ENCODE measurements around the gene DPH6.

DNA sequence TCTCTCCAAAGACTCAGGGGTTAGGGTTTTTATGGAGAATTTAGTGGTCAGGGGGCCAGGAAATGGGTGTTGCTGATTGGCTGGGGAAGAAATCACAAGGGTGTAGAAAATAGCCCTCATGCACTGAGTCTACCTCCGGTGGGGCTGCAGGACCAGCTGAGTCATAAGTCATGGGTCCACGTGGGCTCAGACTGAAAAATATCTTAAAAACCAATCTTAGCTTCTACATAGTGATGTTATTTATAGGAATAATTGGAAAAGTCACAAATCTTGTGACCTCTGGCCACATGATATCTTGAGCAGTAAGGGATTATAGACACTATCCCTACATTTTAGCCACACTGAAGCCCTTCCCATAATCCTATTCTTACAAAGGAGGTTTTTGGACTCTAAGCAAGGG is 224.0 kb downstream of the DPH6 start:
- TF ChIP-seq, protein P1, sequence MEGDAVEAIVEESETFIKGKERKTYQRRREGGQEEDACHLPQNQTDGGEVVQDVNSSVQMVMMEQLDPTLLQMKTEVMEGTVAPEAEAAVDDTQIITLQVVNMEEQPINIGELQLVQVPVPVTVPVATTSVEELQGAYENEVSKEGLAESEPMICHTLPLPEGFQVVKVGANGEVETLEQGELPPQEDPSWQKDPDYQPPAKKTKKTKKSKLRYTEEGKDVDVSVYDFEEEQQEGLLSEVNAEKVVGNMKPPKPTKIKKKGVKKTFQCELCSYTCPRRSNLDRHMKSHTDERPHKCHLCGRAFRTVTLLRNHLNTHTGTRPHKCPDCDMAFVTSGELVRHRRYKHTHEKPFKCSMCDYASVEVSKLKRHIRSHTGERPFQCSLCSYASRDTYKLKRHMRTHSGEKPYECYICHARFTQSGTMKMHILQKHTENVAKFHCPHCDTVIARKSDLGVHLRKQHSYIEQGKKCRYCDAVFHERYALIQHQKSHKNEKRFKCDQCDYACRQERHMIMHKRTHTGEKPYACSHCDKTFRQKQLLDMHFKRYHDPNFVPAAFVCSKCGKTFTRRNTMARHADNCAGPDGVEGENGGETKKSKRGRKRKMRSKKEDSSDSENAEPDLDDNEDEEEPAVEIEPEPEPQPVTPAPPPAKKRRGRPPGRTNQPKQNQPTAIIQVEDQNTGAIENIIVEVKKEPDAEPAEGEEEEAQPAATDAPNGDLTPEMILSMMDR (IDR thresholded peaks at IDR 0.05) = no peak
- TF ChIP-seq TFCP2L1 (CRISPR knock-in tag; IDR thresholded peaks at IDR 0.05) (no peak), ZNF302 (CRISPR knock-in tag; IDR thresholded peaks at IDR 0.05) (no peak), PHF8 (IDR thresholded peaks at IDR 0.05; ENCODE audit: borderline replicate concordance, low read depth) (no peak), ESRRA (IDR thresholded peaks at IDR 0.05; ENCODE audit: borderline replicate concordance, low read length) (no peak), POLR2A (IDR thresholded peaks at IDR 0.05; ENCODE audit: low read length) (no peak), CHD4 (IDR thresholded peaks at IDR 0.05; ENCODE audit: borderline replicate concordance) (no peak), SMC3 (IDR thresholded peaks at IDR 0.05) (no peak), HMGXB4 (CRISPR knock-in tag; IDR thresholded peaks at IDR 0.05; ENCODE audit: borderline replicate concordance) (no peak), CHD2 (IDR thresholded peaks at IDR 0.05; ENCODE audit: low read length, partially characterized antibody) (no peak), MYC (IDR thresholded peaks at IDR 0.05; ENCODE audit: borderline replicate concordance, low read length) (no peak), FOSL2 (IDR thresholded peaks at IDR 0.05) (no peak), FOSL2 (CRISPR knock-in tag; IDR thresholded peaks at IDR 0.05) (no peak)
- TF ChIP-seq, protein P2, sequence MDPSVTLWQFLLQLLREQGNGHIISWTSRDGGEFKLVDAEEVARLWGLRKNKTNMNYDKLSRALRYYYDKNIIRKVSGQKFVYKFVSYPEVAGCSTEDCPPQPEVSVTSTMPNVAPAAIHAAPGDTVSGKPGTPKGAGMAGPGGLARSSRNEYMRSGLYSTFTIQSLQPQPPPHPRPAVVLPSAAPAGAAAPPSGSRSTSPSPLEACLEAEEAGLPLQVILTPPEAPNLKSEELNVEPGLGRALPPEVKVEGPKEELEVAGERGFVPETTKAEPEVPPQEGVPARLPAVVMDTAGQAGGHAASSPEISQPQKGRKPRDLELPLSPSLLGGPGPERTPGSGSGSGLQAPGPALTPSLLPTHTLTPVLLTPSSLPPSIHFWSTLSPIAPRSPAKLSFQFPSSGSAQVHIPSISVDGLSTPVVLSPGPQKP (IDR thresholded peaks at IDR 0.05; ENCODE audit: low read depth, low read length) = no peak
- TF ChIP-seq, protein P3, sequence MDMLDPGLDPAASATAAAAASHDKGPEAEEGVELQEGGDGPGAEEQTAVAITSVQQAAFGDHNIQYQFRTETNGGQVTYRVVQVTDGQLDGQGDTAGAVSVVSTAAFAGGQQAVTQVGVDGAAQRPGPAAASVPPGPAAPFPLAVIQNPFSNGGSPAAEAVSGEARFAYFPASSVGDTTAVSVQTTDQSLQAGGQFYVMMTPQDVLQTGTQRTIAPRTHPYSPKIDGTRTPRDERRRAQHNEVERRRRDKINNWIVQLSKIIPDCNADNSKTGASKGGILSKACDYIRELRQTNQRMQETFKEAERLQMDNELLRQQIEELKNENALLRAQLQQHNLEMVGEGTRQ (IDR thresholded peaks at IDR 0.05) = no peak

All from A549 (cell line).